Endothelial cell of umbilical vein (primary cell): ENCODE data around the gene MB. TPM values are rescaled to one million over a fixed set of nuclear protein-coding genes. Genes with fewer than 3 reads are reported as not detected.

Experiments
- BruUV-seq: library from RNA; stranded (reverse); fragments of 400-500 nt; replicated peaks from 2 replicates; lab custom pipeline; 2021; lab: Mats Ljungman, UMichigan
- CTCF ChIA-PET: fragments of 300-600, 350-600 bp; sonication (Branson Sonifier 250); formaldehyde crosslinking; loops from one replicate; lab custom pipeline; 2021; ENCODE audit warnings: antibody characterized with exemption, inconsistent platforms; lab: Charles Lee
- POLR2A ChIA-PET: fragments of 300-600, 350-600 bp; sonication (Branson Sonifier 250); formaldehyde crosslinking; loops from one replicate; lab custom pipeline; 2021; ENCODE audit warnings: antibody characterized with exemption, inconsistent platforms; lab: Charles Lee
- DNase-seq: peaks from one replicate; pipeline ENCODE4 v3.0.0-alpha.2; 2011; ENCODE audit warnings: low read depth, low spot score
- FAIRE-seq: peaks from 2 replicates; lab custom pipeline; 2011; peaks lifted over from hg19 to GRCh38; lab: Jason Lieb, UNC
- H2AFZ ChIP-seq: 2 replicates; pipeline ENCODE4 v1.6.0; 2012; ENCODE audit warnings: low read depth, low read length, control low read depth, inconsistent platforms
- H3K27ac ChIP-seq: 2 replicates; pipeline ENCODE4 v1.5.1; 2011; ENCODE audit warnings: low read depth, mild to moderate bottlenecking, control low read depth, low read length, moderate library complexity; ENCODE audit not compliant: insufficient read depth
- H3K27me3 ChIP-seq, 2 experiments: 2 replicates each; pipeline versions ENCODE4 v1.6.0 to v1.6.1; 2011; ENCODE audit warnings: low read length in 2 of 2, mixed read lengths in 1 of 2; ENCODE audit not compliant: control insufficient read depth in 2 of 2, insufficient read depth in 2 of 2
- H3K36me3 ChIP-seq, 2 experiments: 2 replicates in 1 of 2; 3 replicates in 1 of 2; pipeline ENCODE4 v1.5.1; 2011; ENCODE audit warnings: low read length in 2 of 2, mild to moderate bottlenecking in 1 of 2, moderate library complexity in 1 of 2; ENCODE audit not compliant: control insufficient read depth in 2 of 2, insufficient read depth in 2 of 2; ENCODE audit errors: extremely low read depth in 1 of 2
- H3K4me1 ChIP-seq: 3 replicates; pipeline ENCODE4 v1.5.1; 2011; ENCODE audit warnings: mild to moderate bottlenecking, low read length; ENCODE audit not compliant: control insufficient read depth, insufficient read depth; ENCODE audit errors: extremely low read depth
- H3K4me2 ChIP-seq: 2 replicates; pipeline ENCODE4 v1.6.1; 2011; ENCODE audit warnings: low read length, control low read depth, mixed read lengths; ENCODE audit not compliant: insufficient read depth
- H3K4me3 ChIP-seq, 3 experiments: fragments of 200-600 bp in 1 of 3; sonication (generic), shearing (Covaris generic) in 1 of 3; replicated peaks in 1 of 3; 2 replicates each; pipeline ENCODE4 v1.5.1; 2011 to 2016; ENCODE audit warnings: control low read depth in 3 of 3, low read length in 3 of 3, mild to moderate bottlenecking in 2 of 3, inconsistent platforms in 1 of 3, low read depth in 1 of 3, moderate library complexity in 1 of 3; ENCODE audit not compliant: insufficient read depth in 1 of 3
- H3K79me2 ChIP-seq: 2 replicates; pipeline ENCODE4 v1.6.0; 2012; ENCODE audit warnings: low read length, inconsistent platforms; ENCODE audit not compliant: control insufficient read depth, insufficient read depth
- H3K9ac ChIP-seq: replicated peaks from 2 replicates; pipeline ENCODE3; 2011; ENCODE audit warnings: low read length, control low read depth; ENCODE audit not compliant: insufficient read depth; ENCODE audit errors: extremely low read depth
- H3K9me1 ChIP-seq: replicated peaks from 3 replicates; pipeline ENCODE4 v1.6.0; 2011; ENCODE audit warnings: mild to moderate bottlenecking, low read length; ENCODE audit not compliant: control insufficient read depth, insufficient read depth; ENCODE audit errors: extremely low read depth
- H3K9me3 ChIP-seq: replicated peaks from 2 replicates; pipeline ENCODE4 v1.5.1; 2012; ENCODE audit warnings: low read length, inconsistent platforms; ENCODE audit not compliant: control insufficient read depth, insufficient read depth
- H4K20me1 ChIP-seq: replicated peaks from 2 replicates; pipeline ENCODE3; 2011; ENCODE audit warnings: mild to moderate bottlenecking, low read length; ENCODE audit not compliant: control insufficient read depth, insufficient read depth; ENCODE audit errors: extremely low read depth
- CTCF ChIP-seq, 2 donors: IDR thresholded peaks; 1 replicate in 1 of 2; 2 replicates in 1 of 2; pipeline ENCODE4 v1.5.1; 2011; ENCODE audit warnings: low read length in 2 of 2, mild to moderate bottlenecking in 2 of 2, moderate library complexity in 2 of 2, control low read depth in 1 of 2, inconsistent platforms in 1 of 2, low read depth in 1 of 2; ENCODE audit not compliant: insufficient read depth in 1 of 2; ENCODE audit errors: extremely low read depth in 1 of 2
- EZH2 ChIP-seq: IDR thresholded peaks from 2 replicates; pipeline ENCODE4 v1.6.1; 2012; ENCODE audit warnings: borderline replicate concordance, low read depth, mild to moderate bottlenecking, moderate library complexity, low read length, inconsistent platforms; ENCODE audit not compliant: severe bottlenecking
- FOS ChIP-seq: IDR thresholded peaks from 2 replicates; pipeline ENCODE4 v1.6.1; 2011; ENCODE audit warnings: mild to moderate bottlenecking, low read length, moderate library complexity, borderline replicate concordance; ENCODE audit not compliant: insufficient read depth
- GATA2 ChIP-seq: IDR thresholded peaks from 2 replicates; pipeline ENCODE4 v1.7.0; 2011; ENCODE audit warnings: low read depth, mild to moderate bottlenecking, moderate library complexity, mixed read lengths, low read length; ENCODE audit not compliant: insufficient read length, insufficient read depth
- JUN ChIP-seq: IDR thresholded peaks from 2 replicates; pipeline ENCODE4 v1.6.1; 2011; ENCODE audit warnings: borderline replicate concordance, low read depth; ENCODE audit not compliant: insufficient read length, insufficient read depth
- MAX ChIP-seq: IDR thresholded peaks from 2 replicates; pipeline ENCODE4 v1.6.1; 2011; ENCODE audit not compliant: insufficient read depth, insufficient read length
- MYC ChIP-seq: IDR thresholded peaks from one replicate; pipeline ENCODE4 v1.6.1; 2011; ENCODE audit warnings: mild to moderate bottlenecking, low read depth, low read length
- POLR2A ChIP-seq: IDR thresholded peaks from 2 replicates; pipeline ENCODE4 v1.6.1; 2012; ENCODE audit warnings: low read depth, mild to moderate bottlenecking, control low read depth, low read length
- POLR2AphosphoS5 ChIP-seq: IDR thresholded peaks from 2 replicates; pipeline ENCODE4 v1.6.1; 2012; ENCODE audit warnings: low read depth, mild to moderate bottlenecking, control low read depth, low read length, moderate library complexity; ENCODE audit not compliant: insufficient read depth
- dilution Hi-C: fragments of 300-500 bp; cut with MboI; formaldehyde crosslinking; loops from one replicate; pipeline ENCODE4 v1.15.0; 2019; ENCODE audit warnings: low sequenced_read_pairs; ENCODE audit not compliant: extremely low pct_ligation_motif_present
- intact Hi-C: fragments of 100-400 bp; cut with micrococcal nuclease; formaldehyde crosslinking; loops from one replicate; pipeline ENCODE4 v1.10.0; 2022
- polyA plus RNA-seq, 4 experiments: library from polyadenylated mRNA; depleted of rRNA in 3 of 4; stranded (reverse) in 3 of 4; unstranded in 1 of 4; fragments of >200 nt; gene quantifications; 2 replicates each; pipeline versions ENCODE4 v1.2.1 to v1.2.3, GENCODE V29; 2011 to 2012; ENCODE audit warnings: missing spikeins in 1 of 4
- total RNA-seq: library from RNA; stranded (reverse); gene quantifications from 2 replicates; pipeline ENCODE4 v1.2.3, GENCODE V29; 2021

MB gene
- total and polyA plus RNA-seq, 2 donors (not counting 3 experiments of a cell fraction or from before 2014, with no cell fraction given) = not detected

GRCh38 chr22:35619336-35620094, 2.4 kb upstream of the MB start:
- dilution Hi-C loops (no loop called here), intact Hi-C loops (no loop called here)
- Histone ChIP-seq H3K27ac (no peak overlapping the region), H3K36me3 (no peaks in the 10 kb centered on the region), H3K9me1 (no peaks in the 10 kb centered on the region), H3K79me2 (no peaks in the 10 kb centered on the region), H3K27me3 (peaks cover 10 to 15% of the 10 kb centered on the region in 2 experiments), H3K4me3 (no peak overlapping the region), H4K20me1 (no peaks in the 10 kb centered on the region), H2AFZ (no peak overlapping the region), H3K9me3 (no peaks in the 10 kb centered on the region), H3K4me1 (no peaks in the 10 kb centered on the region), H3K9ac (no peak overlapping the region), H3K4me2 (no peak overlapping the region)
- TF ChIP-seq CTCF (IDR thresholded peaks at IDR 0.05; ENCODE audit: extremely low read depth in 1 of 2, insufficient read depth in 1 of 2, low read depth in 1 of 2, low read length in 2 of 2) (no peak), JUN (no peak), FOS (no peak), MAX (no peak), GATA2 (no peak), POLR2A (no peak), MYC (no peak), POLR2AphosphoS5 (no peak), EZH2 (no peak)
- ChIA-PET CTCF (interaction anchor here (0.6 to 3.7 kb wide), 7 partner anchors 8 to 553 kb away, joined by 3 to 40 read pairs (median 4); no protein-coding TSS in a partner anchor), POLR2A (no interaction called here)
- DNase-seq (no peak), FAIRE-seq (no peak)
- BruUV-seq = no TSS peak
